SK-N-SH (cell line): ENCODE data around the gene IFNL2. TPM values are rescaled to one million over a fixed set of nuclear protein-coding genes. Genes with fewer than 3 reads are reported as not detected.

Experiments
- CTCF ChIA-PET: fragments of 300-600, 350-600 bp; formaldehyde crosslinking; extraction: SDS; loops from one replicate; lab custom pipeline; 2021; lab: Yijun Ruan, JAX
- POLR2A ChIA-PET: fragments of 350-600 bp; sonication (Branson Sonifier 250); formaldehyde crosslinking; extraction: SDS; loops from one replicate; lab custom pipeline; 2020; ENCODE audit warnings: antibody characterized with exemption, inconsistent platforms; lab: Yijun Ruan, JAX
- DNase-seq: peaks from one replicate; pipeline ENCODE4 v3.0.0; 2012
- H2AFZ ChIP-seq: fragments of 200-600 bp; sonication (generic); 2 replicates; pipeline ENCODE4 v1.8.1; 2016; ENCODE audit warnings: antibody characterized with exemption, mild to moderate bottlenecking, low read depth
- H3F3A ChIP-seq: fragments of 200-600 bp; sonication (generic); replicated peaks from 2 replicates; pipeline ENCODE3; 2016; ENCODE audit warnings: antibody characterized with exemption, mild to moderate bottlenecking; ENCODE audit not compliant: insufficient read depth
- H3K27ac ChIP-seq, 2 experiments: fragments of 200-500 bp in 1 of 2; fragments of 200-600 bp in 1 of 2; sonication (Bioruptor generic) in 1 of 2; sonication (generic), shearing (Covaris generic) in 1 of 2; 2 replicates each; pipeline versions ENCODE4 v1.5.1 to v1.6.1; 2014 to 2016; ENCODE audit warnings: low read depth in 2 of 2, inconsistent platforms in 1 of 2, low read length in 1 of 2, mild to moderate bottlenecking in 1 of 2, mixed read lengths in 1 of 2
- H3K27me3 ChIP-seq: fragments of 200-600 bp; sonication (generic), shearing (Covaris generic); 2 replicates; pipeline ENCODE4 v1.6.1; 2016; ENCODE audit warnings: mixed run types; ENCODE audit not compliant: insufficient read depth
- H3K36me3 ChIP-seq, 2 experiments: fragments of 200-500 bp in 1 of 2; fragments of 200-600 bp in 1 of 2; sonication (Bioruptor generic) in 1 of 2; sonication (generic) in 1 of 2; replicated peaks in 1 of 2; 2 replicates each; pipeline versions ENCODE3 to v1.5.1; 2014 to 2016; ENCODE audit warnings: low read length in 1 of 2, mild to moderate bottlenecking in 1 of 2; ENCODE audit not compliant: insufficient read depth in 2 of 2, control insufficient read depth in 1 of 2
- H3K4me1 ChIP-seq, 2 experiments: fragments of 200-500 bp in 1 of 2; fragments of 200-600 bp in 1 of 2; sonication (Bioruptor generic) in 1 of 2; sonication (generic), shearing (Covaris generic) in 1 of 2; 2 replicates each; pipeline versions ENCODE4 v1.5.1 to v1.6.1; 2014 to 2016; ENCODE audit warnings: low read depth in 1 of 2, low read length in 1 of 2, mixed run types in 1 of 2; ENCODE audit not compliant: insufficient read depth in 2 of 2, control insufficient read depth in 1 of 2
- H3K4me2 ChIP-seq: fragments of 200-600 bp; sonication (generic), shearing (Covaris generic); 2 replicates; pipeline ENCODE4 v1.6.1; 2017; ENCODE audit warnings: mixed run types
- H3K4me3 ChIP-seq, 2 experiments: fragments of 200-500 bp in 1 of 2; fragments of 200-600 bp in 1 of 2; sonication (Bioruptor generic) in 1 of 2; sonication (generic), shearing (Covaris generic) in 1 of 2; 2 replicates each; pipeline versions ENCODE4 v1.5.1 to v1.8.1; 2014 to 2016; ENCODE audit warnings: low read depth in 2 of 2, inconsistent platforms in 1 of 2, low read length in 1 of 2, mild to moderate bottlenecking in 1 of 2, mixed read lengths in 1 of 2, moderate library complexity in 1 of 2
- H3K79me2 ChIP-seq: fragments of 200-600 bp; sonication (generic); 2 replicates; pipeline ENCODE4 v1.8.1; 2017; ENCODE audit warnings: mild to moderate bottlenecking; ENCODE audit not compliant: insufficient read depth
- H3K9ac ChIP-seq: fragments of 200-600 bp; sonication (generic); 2 replicates; pipeline ENCODE4 v1.6.1; 2017; ENCODE audit warnings: mixed run types
- H3K9me2 ChIP-seq: fragments of 200-600 bp; sonication (generic); 2 replicates; pipeline ENCODE4 v1.6.1; 2017; ENCODE audit warnings: mixed run types
- H3K9me3 ChIP-seq: fragments of 200-600 bp; sonication (generic); 2 replicates; pipeline ENCODE4 v1.6.1; 2017; ENCODE audit warnings: mixed run types, mild to moderate bottlenecking, moderate library complexity
- H4K20me1 ChIP-seq: fragments of 200-600 bp; sonication (generic); 2 replicates; pipeline ENCODE4 v1.6.1; 2017; ENCODE audit warnings: mild to moderate bottlenecking, mixed run types; ENCODE audit not compliant: insufficient read depth
- CHD2 ChIP-seq: fragments of 150-350 bp; IDR thresholded peaks from 2 replicates; pipeline ENCODE4 v1.6.1; 2018; ENCODE audit warnings: low read length; ENCODE audit not compliant: partially characterized antibody
- CTCF ChIP-seq: fragments of 200-600 bp; sonication (generic); IDR thresholded peaks from 2 replicates; pipeline ENCODE4 v1.6.1; 2017; ENCODE audit warnings: antibody characterized with exemption, mild to moderate bottlenecking, moderate library complexity
- ELF1 ChIP-seq: IDR thresholded peaks from 2 replicates; pipeline ENCODE4 v1.4.0; 2012
- EZH2phosphoT487 ChIP-seq: fragments of 200-600 bp; sonication (generic); IDR thresholded peaks from 2 replicates; pipeline ENCODE4 v1.6.1; 2017; ENCODE audit warnings: low read depth, mixed run types, mild to moderate bottlenecking, antibody characterized with exemption, moderate library complexity, borderline replicate concordance
- FOSL2 ChIP-seq: IDR thresholded peaks from 2 replicates; pipeline ENCODE4 v1.4.0; 2012; ENCODE audit warnings: low read depth, mild to moderate bottlenecking, moderate library complexity, borderline replicate concordance
- GABPA ChIP-seq: IDR thresholded peaks from 2 replicates; pipeline ENCODE4 v1.4.0; 2012; ENCODE audit warnings: low read depth, mild to moderate bottlenecking
- IRF3 ChIP-seq: fragments of 150-350 bp; IDR thresholded peaks from 2 replicates; pipeline ENCODE4 v1.6.1; 2016; ENCODE audit warnings: mild to moderate bottlenecking, low read depth, low read length
- JUND ChIP-seq: IDR thresholded peaks from 2 replicates; pipeline ENCODE4 v1.4.0; 2012
- MAX ChIP-seq: IDR thresholded peaks from 2 replicates; pipeline ENCODE4 v1.4.0; 2012; ENCODE audit warnings: low read depth
- MEF2A ChIP-seq: IDR thresholded peaks from 2 replicates; pipeline ENCODE4 v1.4.0; 2012; ENCODE audit warnings: low read depth, borderline replicate concordance
- MXI1 ChIP-seq: IDR thresholded peaks from 2 replicates; pipeline ENCODE4 v1.6.1; 2012; ENCODE audit warnings: mild to moderate bottlenecking, low read depth, low read length, improper control_type of control experiment
- PBX3 ChIP-seq: IDR thresholded peaks from 2 replicates; pipeline ENCODE4; 2012
- RAD21 ChIP-seq: IDR thresholded peaks from 2 replicates; pipeline ENCODE4 v1.6.1; 2012; ENCODE audit warnings: mild to moderate bottlenecking, low read length
- REST ChIP-seq: IDR thresholded peaks from 2 replicates; pipeline ENCODE4 v1.6.1; 2012; ENCODE audit warnings: mild to moderate bottlenecking, low read depth, low read length, moderate library complexity
- RFX5 ChIP-seq: IDR thresholded peaks from 2 replicates; pipeline ENCODE4 v1.6.1; 2012; ENCODE audit warnings: mild to moderate bottlenecking, improper control_type of control experiment, low read length
- RXRA ChIP-seq: IDR thresholded peaks from 2 replicates; pipeline ENCODE4 v1.4.0; 2012; ENCODE audit warnings: low read depth, mild to moderate bottlenecking, borderline replicate concordance
- SMC3 ChIP-seq: IDR thresholded peaks from 2 replicates; pipeline ENCODE4 v1.6.1; 2012; ENCODE audit warnings: low read depth, low read length, improper control_type of control experiment
- TCF12 ChIP-seq: IDR thresholded peaks from 2 replicates; pipeline ENCODE4 v1.4.0; 2012
- TEAD4 ChIP-seq: IDR thresholded peaks from 2 replicates; pipeline ENCODE4 v1.4.0; 2012; ENCODE audit warnings: mild to moderate bottlenecking, borderline replicate concordance; ENCODE audit not compliant: insufficient read depth
- ZBTB33 ChIP-seq: IDR thresholded peaks from 2 replicates; pipeline ENCODE4 v1.4.0; 2012; ENCODE audit warnings: low read depth, borderline replicate concordance
- WGBS: methylation state at CpG from one replicate; pipeline ENCODE4 v1.1.6; 2017; ENCODE audit warnings: low lambda C conversion rate; 5-methylcytosine and 5-hydroxymethylcytosine counted together
- polyA plus RNA-seq, 3 experiments: library from polyadenylated mRNA; depleted of rRNA; stranded (reverse); fragments of >200 nt; gene quantifications; 2 replicates each; pipeline ENCODE4 v1.2.3, GENCODE V29; 2012

Gene IFNL2
- polyA plus RNA-seq, 1 of the 3 experiments (the other 2 are of a cell fraction) = not detected

GRCh38 chr19:39230096-39230764 is 38.0 kb upstream of the IFNL2 start:
- no peak for DNase-seq
- no peaks in the 10 kb centered on the region for H3K27me3 ChIP-seq
- no peaks in the 10 kb centered on the region for H3F3A ChIP-seq
- no peak overlapping the region for H3K9ac ChIP-seq
- no peaks in the 10 kb centered on the region for H3K79me2 ChIP-seq
- ChIA-PET CTCF (no interaction called here), POLR2A (no interaction called here)
- H2AFZ ChIP-seq = no peak overlapping the region
- H4K20me1 ChIP-seq = no peaks in the 10 kb centered on the region
- no peak for TF ChIP-seq EZH2phosphoT487
- no peak for TF ChIP-seq IRF3
- no peak for TF ChIP-seq REST
- no peak for TF ChIP-seq FOSL2
- TF ChIP-seq MEF2A = no peak
- no peak for TF ChIP-seq CHD2
- TF ChIP-seq RFX5 = no peak
- TF ChIP-seq PBX3 = no peak
- TF ChIP-seq RXRA = no peak
- TF ChIP-seq MXI1 = no peak
- TF ChIP-seq ELF1 = no peak
- no peak for TF ChIP-seq CTCF
- TF ChIP-seq JUND = no peak
- no peak for TF ChIP-seq TCF12
- no peak for TF ChIP-seq ZBTB33
- no peak for TF ChIP-seq SMC3
- TF ChIP-seq TEAD4 = no peak
- no peak for TF ChIP-seq GABPA
- no peak for TF ChIP-seq MAX
- TF ChIP-seq RAD21 = no peak
- H3K9me2 ChIP-seq = no peaks in the 10 kb centered on the region
- H3K4me3 ChIP-seq = no peak overlapping the region
- H3K4me1 ChIP-seq = no peaks in the 10 kb centered on the region
- WGBS = 14% methylated on average over 2 of the region's 2 CpGs
- no peak overlapping the region for H3K4me2 ChIP-seq
- no peaks in the 10 kb centered on the region for H3K9me3 ChIP-seq
- no peak overlapping the region for H3K27ac ChIP-seq
- no peaks in the 10 kb centered on the region for H3K36me3 ChIP-seq
